Osteoblast (primary cell): ENCODE measurements around the gene PTPRN2. TPM values are rescaled to one million over a fixed set of nuclear protein-coding genes. Genes with fewer than 3 reads are reported as not detected.

Source experiments
- DNase-seq: peaks from one replicate; pipeline ENCODE4 v3.0.0; 2011; ENCODE audit warnings: low spot score, mixed read lengths; ENCODE audit not compliant: insufficient read length; ENCODE audit errors: missing footprints
- H2AFZ ChIP-seq: 2 replicates; pipeline ENCODE4 v1.6.0; 2011; ENCODE audit warnings: mild to moderate bottlenecking, low read length
- H3K27ac ChIP-seq: 2 replicates; pipeline ENCODE4 v1.5.1; 2011; ENCODE audit warnings: mild to moderate bottlenecking, low read depth, low read length, moderate library complexity
- H3K27me3 ChIP-seq: 2 replicates; pipeline ENCODE4 v1.6.0; 2012; ENCODE audit warnings: mild to moderate bottlenecking, control low read depth, inconsistent platforms, low read length, moderate library complexity; ENCODE audit not compliant: insufficient read depth
- H3K36me3 ChIP-seq: 2 replicates; pipeline ENCODE4 v1.5.1; 2011; ENCODE audit warnings: mild to moderate bottlenecking, low read length, control low read depth, moderate library complexity; ENCODE audit not compliant: insufficient read depth
- H3K4me1 ChIP-seq: 2 replicates; pipeline ENCODE4 v1.5.1; 2011; ENCODE audit warnings: mild to moderate bottlenecking, low read length, control low read depth, moderate library complexity; ENCODE audit not compliant: insufficient read depth
- H3K4me2 ChIP-seq: 2 replicates; pipeline ENCODE4 v1.6.0; 2011; ENCODE audit warnings: mild to moderate bottlenecking, low read length; ENCODE audit not compliant: insufficient read depth
- H3K4me3 ChIP-seq: fragments of 200-600 bp; sonication (generic); 3 replicates; pipeline ENCODE4 v1.5.1; 2012; ENCODE audit warnings: mild to moderate bottlenecking, low read length, inconsistent platforms; ENCODE audit not compliant: insufficient read depth
- H3K79me2 ChIP-seq: 2 replicates; pipeline ENCODE4 v1.6.0; 2012; ENCODE audit warnings: mild to moderate bottlenecking, low read length, control low read depth, inconsistent platforms; ENCODE audit not compliant: insufficient read depth
- H3K9me3 ChIP-seq: 2 replicates; pipeline ENCODE4 v1.5.1; 2011; ENCODE audit warnings: low read depth, low read length, control low read depth
- H4K20me1 ChIP-seq: 2 replicates; pipeline ENCODE4 v1.6.0; 2012; ENCODE audit warnings: mild to moderate bottlenecking, low read length, control low read depth; ENCODE audit not compliant: insufficient read depth
- total RNA-seq: library from RNA; depleted of rRNA; stranded (reverse); fragments of >200 nt; gene quantifications from 2 replicates; pipeline ENCODE4 v1.2.3, GENCODE V29; 2012
- TF ChIP-seq, protein P1 (sequence below): IDR thresholded peaks from 2 replicates; pipeline ENCODE4 v1.5.1; 2011; ENCODE audit warnings: mild to moderate bottlenecking, low read depth, low read length, moderate library complexity; ENCODE audit errors: extremely low read depth

The PTPRN2 gene
- total RNA-seq, 1 donor, result 0.36 TPM

DNA sequence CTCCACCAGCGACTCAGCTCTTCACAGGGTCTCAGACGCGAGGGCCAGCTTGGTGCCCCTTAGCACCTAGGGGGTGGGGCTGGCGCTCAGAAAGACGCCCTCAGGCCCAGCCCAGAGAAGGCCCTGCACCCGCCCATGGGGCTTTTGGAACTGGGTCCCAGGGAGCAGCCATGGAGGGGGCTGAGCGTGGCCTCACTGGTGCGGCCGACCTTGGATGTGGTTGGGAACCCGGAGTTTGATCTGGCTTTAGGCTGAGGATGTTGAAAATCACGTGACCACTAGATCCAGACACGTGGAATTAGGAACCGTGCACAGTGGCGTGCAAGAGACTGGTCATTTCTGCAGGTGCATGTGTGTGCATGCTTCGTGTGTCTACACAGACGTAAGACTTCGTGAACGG is 1065.4 kb downstream of the PTPRN2 start:
- H3K9me3 ChIP-seq, result no peaks in the 10 kb centered on the region
- H3K4me1 ChIP-seq, result no peaks in the 10 kb centered on the region
- no peak overlapping the region for H3K4me2 ChIP-seq
- no peaks in the 10 kb centered on the region for H3K79me2 ChIP-seq
- no peaks in the 10 kb centered on the region for H4K20me1 ChIP-seq
- H3K4me3 ChIP-seq, result no peak overlapping the region
- no peaks in the 10 kb centered on the region for H3K27me3 ChIP-seq
- TF ChIP-seq, protein P1, sequence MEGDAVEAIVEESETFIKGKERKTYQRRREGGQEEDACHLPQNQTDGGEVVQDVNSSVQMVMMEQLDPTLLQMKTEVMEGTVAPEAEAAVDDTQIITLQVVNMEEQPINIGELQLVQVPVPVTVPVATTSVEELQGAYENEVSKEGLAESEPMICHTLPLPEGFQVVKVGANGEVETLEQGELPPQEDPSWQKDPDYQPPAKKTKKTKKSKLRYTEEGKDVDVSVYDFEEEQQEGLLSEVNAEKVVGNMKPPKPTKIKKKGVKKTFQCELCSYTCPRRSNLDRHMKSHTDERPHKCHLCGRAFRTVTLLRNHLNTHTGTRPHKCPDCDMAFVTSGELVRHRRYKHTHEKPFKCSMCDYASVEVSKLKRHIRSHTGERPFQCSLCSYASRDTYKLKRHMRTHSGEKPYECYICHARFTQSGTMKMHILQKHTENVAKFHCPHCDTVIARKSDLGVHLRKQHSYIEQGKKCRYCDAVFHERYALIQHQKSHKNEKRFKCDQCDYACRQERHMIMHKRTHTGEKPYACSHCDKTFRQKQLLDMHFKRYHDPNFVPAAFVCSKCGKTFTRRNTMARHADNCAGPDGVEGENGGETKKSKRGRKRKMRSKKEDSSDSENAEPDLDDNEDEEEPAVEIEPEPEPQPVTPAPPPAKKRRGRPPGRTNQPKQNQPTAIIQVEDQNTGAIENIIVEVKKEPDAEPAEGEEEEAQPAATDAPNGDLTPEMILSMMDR, result no peak
- no peaks in the 10 kb centered on the region for H3K36me3 ChIP-seq
- H2AFZ ChIP-seq, result no peak overlapping the region
- no peak overlapping the region for H3K27ac ChIP-seq
- peak; percentile 48 for DNase-seq

DNA sequence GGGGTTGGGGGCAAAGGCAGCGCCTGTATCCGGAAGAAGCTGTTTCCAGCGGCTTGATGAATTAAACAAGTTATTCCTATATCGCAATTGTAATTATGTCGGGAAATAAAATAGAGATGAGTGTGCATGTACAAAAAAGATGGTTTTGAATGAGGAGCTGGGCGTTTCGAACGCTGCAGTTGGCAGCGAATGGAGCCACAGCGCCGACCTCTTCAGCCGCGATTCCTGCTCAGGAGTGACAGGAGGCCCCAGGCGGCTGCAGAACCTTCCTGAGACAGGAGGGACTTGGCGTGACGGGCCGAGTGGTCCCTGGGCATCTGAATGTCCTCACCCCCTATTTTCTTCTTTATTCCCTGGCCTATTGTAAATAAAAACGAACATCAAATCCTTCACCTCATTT is 1065.9 kb downstream of the PTPRN2 start:
- Histone ChIP-seq H2AFZ (no peak overlapping the region), H4K20me1 (no peaks in the 10 kb centered on the region), H3K4me3 (no peak overlapping the region), H3K36me3 (no peaks in the 10 kb centered on the region), H3K27ac (no peak overlapping the region), H3K27me3 (no peaks in the 10 kb centered on the region), H3K4me2 (no peak overlapping the region), H3K4me1 (no peaks in the 10 kb centered on the region), H3K79me2 (no peaks in the 10 kb centered on the region), H3K9me3 (no peaks in the 10 kb centered on the region)
- DNase-seq, result no peak
- TF ChIP-seq, protein P1, result no peak

DNA sequence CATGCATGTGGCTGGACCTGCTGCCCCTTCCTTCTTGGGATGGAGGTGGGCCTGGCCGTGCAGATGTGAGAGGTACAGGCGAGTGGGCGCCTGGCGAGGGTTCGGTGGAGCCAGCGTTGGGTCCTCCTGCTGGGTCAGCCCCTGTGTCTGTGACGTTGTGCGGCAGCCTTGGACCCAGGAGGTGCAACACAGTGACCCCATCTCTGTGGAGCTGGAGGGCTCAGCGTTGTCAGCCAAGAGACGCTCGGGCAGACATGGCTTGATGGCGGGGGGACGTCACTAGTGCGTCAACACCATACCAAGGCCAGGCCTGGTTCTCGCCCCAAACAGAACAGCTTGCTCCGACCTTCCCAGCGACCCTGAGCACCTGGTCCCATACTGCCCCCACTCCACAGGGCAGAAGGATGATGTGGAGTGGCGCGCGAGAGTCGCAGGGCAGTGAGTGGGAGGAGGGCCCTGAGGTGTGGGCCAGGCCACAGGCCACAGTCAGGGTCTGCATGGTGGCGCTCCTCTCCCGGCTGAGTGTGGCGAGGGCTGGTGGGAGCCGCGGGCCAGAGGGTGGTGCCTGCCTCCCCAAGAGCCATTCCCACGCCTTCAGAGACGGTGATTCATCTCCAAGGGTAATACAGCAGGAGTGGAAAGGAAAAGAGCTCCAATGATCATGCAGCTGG is 1066.4 kb downstream of the PTPRN2 start:
- H2AFZ ChIP-seq, result no peak overlapping the region
- TF ChIP-seq, protein P1, result no peak
- no peaks in the 10 kb centered on the region for H3K4me1 ChIP-seq
- H3K36me3 ChIP-seq, result no peaks in the 10 kb centered on the region
- H4K20me1 ChIP-seq, result no peaks in the 10 kb centered on the region
- H3K4me3 ChIP-seq, result no peak overlapping the region
- no peaks in the 10 kb centered on the region for H3K27me3 ChIP-seq
- H3K79me2 ChIP-seq, result no peaks in the 10 kb centered on the region
- no peak overlapping the region for H3K4me2 ChIP-seq
- no peaks in the 10 kb centered on the region for H3K9me3 ChIP-seq
- H3K27ac ChIP-seq, result no peak overlapping the region
- peak; percentile 63 for DNase-seq

DNA sequence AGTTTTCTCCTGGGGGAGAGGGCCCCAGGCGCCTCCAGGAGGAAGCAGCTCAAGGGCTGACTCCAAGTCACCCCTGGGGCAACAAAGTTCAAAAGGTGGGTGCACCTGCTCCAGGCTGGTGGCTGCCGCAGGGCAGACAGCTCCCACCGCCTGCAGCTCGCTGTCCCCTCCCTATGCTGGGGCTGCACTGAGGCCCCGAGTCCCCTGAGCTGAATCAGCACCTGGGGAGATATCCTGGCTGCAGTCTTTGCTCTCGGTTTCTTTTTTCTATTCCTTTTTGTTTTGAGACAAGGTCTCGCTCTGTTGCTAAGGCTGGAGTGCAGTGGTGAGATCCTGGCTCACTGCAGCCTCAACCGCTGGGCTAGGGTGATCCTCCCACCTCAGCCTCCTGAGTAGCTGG is 1067.4 kb downstream of the PTPRN2 start:
- Histone ChIP-seq H3K27ac (no peak overlapping the region), H4K20me1 (no peaks in the 10 kb centered on the region), H3K4me1 (no peaks in the 10 kb centered on the region), H3K27me3 (no peaks in the 10 kb centered on the region), H3K79me2 (no peaks in the 10 kb centered on the region), H2AFZ (no peak overlapping the region), H3K9me3 (no peaks in the 10 kb centered on the region), H3K36me3 (no peaks in the 10 kb centered on the region), H3K4me2 (no peak overlapping the region), H3K4me3 (no peak overlapping the region)
- DNase-seq, result no peak
- TF ChIP-seq, protein P1, result no peak
